ENCODE data around the gene PHF21B. TPM values are rescaled to one million over a fixed set of nuclear protein-coding genes. Genes with fewer than 3 reads are reported as not detected.

Gene PHF21B
- total and polyA plus RNA-seq, 2 experiments from 2014 or later = 20.6 to 149 TPM

GRCh38 chr22:45034821-45035220 lies 25.0 kb upstream of the PHF21B start (continued):
- TF ChIP-seq ZNF462 (CRISPR knock-in tag; IDR thresholded peaks at IDR 0.05) (no peak), ETS1 (IDR thresholded peaks at IDR 0.05) (no peak), EZH2phosphoT487 (IDR thresholded peaks at IDR 0.05; ENCODE audit: unreplicated experiment) (no peak), ZNF114 (CRISPR knock-in tag; IDR thresholded peaks at IDR 0.05) (no peak), EZH2 (IDR thresholded peaks at IDR 0.05; ENCODE audit: low read depth, unreplicated experiment) (no peak), ZNF331 (CRISPR knock-in tag; IDR thresholded peaks at IDR 0.05; ENCODE audit: low read depth) (no peak), NANOG (IDR thresholded peaks at IDR 0.05; ENCODE audit: borderline replicate concordance) (no peak), CTCF (conservative IDR thresholded peaks at IDR 0.05; ENCODE audit: low read depth in 2 of 2) (no peak), CREB1 (CRISPR knock-in tag; IDR thresholded peaks at IDR 0.05; ENCODE audit: low read depth) (no peak), STAT1 (IDR thresholded peaks at IDR 0.05; ENCODE audit: unreplicated experiment) (no peak), JUNB (IDR thresholded peaks at IDR 0.05; ENCODE audit: unreplicated experiment) (no peak)
